ENCODE results near the gene SLC8A1.

The SLC8A1 gene

DNA sequence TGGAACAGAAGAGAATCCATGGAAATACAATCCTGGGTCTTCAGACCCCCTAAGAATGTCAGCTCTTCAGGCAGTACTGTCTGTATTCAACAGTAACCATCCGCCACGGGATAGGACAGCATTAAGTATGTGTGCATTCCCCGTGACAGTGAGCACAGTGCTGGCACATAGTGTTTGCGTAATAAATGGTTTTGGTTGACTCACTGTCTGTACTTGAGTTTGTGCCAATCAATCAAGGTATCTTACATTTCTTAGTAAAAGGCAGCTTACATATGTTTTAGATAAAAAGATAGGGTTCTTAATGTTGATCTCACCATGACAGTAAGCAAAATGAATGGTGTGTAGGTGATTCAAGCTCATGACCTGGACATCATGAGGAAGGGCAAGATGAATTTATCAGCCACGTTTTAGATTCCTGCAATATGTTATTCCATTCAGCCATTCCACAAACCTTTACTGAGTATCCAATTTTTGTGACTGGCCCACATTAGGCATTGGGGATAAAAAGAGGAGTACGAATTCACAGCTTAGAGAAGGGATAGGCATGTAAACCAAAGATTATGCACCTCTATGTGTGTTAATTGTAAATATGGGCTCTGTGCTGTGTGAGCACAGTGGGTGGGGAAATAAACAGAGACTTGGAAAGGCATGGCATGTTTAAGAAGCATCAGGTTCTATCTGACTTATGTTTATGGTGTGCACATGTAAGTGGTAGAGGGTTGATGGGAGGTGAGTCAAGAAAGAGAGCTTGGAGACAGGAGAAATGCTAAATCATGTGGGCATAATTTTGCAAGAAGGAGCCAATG, 258.8 kb downstream of the SLC8A1 start:
- no peak for DNase-seq (ENCODE audit: low read depth)

DNA sequence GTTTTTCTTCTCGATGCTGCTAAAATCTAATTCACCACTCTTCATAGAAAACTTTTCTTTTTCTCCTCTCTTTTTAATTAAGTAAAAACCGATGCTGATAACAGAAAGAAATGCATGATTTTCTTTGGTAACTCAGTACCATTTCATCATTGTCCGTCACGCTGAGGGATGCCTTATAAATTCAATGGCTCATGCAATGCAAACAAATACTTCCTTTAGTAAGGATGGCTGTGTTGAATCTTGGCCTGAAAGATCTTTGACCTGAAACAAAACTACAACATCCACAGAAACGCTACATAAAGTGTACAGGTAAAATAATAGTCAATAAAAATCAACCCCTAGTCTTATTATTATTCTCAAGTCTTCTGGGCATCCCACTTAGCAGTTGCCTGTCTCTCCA, 261.4 kb downstream of the SLC8A1 start:
- DNase-seq (ENCODE audit: low read depth), result no peak

DNA sequence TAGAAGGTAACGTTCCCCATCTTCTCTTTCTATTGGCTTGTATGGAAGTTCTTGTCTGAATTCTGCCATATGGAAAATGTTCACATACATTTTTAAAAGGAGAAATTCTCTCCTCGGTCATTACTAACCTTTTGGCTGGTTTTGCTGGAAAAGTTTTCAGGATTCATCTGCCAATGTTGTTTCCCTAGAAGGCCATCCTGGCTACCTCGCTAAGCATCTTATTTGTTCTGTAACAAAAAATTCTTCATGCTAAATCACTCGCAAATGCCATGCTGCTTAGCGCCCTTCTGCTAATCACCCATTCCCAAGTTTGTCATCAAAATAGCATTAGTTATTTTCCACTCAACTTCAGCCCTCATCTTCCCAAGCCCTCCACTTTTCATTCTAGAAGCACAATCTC, 262.0 kb downstream of the SLC8A1 start:
- no peak for DNase-seq (ENCODE audit: low read depth)

DNA sequence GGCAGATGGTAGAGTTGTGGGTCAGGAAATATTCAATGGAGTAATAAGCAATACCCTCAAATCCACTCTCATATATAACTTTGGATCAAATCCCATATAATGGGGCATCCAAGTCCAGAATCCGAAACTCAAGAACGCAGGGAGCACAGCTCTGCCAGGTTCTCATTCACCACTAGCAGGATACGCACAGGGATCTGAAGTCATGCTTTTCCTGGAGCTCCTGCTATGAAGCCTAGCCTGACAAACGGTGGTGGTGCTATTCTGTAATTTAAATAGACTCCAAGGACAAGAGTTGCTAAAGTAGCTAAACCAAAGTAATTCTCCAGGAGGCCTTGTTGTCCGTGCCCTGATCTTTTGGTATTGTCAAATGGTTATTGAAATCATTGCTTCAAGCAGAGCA, 264.8 kb downstream of the SLC8A1 start:
- no peak for DNase-seq (ENCODE audit: low read depth)

DNA sequence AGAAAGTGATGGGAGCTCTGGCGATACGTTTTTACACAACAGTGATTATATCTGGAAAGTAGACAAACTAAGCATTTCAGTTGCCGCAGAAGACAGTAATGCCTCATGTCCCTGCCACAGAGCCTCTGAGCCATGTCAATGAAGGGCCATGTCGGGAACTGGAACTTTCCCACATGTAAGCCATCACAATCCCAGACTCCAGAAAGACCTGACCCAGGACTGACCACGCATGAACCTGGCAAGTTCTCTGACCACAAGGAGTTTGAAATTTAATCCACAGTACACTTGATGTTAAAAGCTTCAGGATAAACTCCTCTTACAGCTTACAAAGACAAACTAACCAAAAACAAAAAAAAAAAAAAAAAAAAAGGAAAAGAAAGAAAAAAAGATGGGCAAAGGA, 267.3 kb downstream of the SLC8A1 start:
- no peak for DNase-seq (ENCODE audit: low read depth)

DNA sequence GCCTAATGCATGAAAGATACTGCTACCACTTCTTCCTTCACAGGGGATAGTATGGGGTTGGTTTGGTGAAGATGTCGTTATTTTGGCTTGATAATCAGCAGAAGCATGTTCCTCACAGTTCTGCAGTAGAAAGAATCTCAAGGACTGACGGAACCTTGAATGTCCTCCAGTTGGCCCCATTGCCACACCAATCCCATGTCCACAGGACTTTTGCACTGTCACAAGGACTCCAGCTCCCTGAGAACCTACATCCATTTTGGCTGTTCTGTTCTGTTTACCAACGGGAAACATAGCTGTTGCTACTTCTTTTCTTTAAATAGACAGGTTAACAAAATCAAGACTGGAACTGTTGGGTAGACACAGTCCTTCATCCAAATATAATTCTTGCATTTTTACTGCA, 270.0 kb downstream of the SLC8A1 start:
- no peak for DNase-seq (ENCODE audit: low read depth)

- no peak for DNase-seq (ENCODE audit: low read depth)
These were observed 272.1 kb downstream of the SLC8A1 start for GRCh38 chr2:40179801-40180200.

- no peak for DNase-seq (ENCODE audit: low read depth)
These were observed 272.9 kb downstream of the SLC8A1 start for GRCh38 chr2:40178971-40179370.

- DNase-seq (ENCODE audit: low read depth), result no peak
These were observed 273.6 kb downstream of the SLC8A1 start for GRCh38 chr2:40178171-40178778.

DNA sequence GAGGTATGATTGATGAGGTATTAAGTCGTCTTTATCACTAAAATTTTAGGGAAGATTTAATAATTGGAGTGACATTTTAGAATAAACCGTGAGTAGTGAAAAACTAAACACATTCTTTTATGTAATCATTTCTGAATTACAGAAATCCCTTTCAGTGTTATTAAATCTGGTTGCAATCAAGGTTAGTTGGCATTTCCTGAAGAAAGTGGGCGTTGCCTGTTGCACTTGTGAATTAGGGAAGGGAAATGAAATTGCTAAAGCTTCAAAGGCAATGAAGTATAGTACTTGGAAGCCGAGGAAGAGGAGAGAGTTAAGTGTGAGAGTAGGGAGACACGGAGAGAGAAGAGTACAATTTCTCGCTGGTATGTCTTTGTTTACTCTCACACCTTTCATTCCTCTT, 274.5 kb downstream of the SLC8A1 start:
- no peak for DNase-seq (ENCODE audit: low read depth)

- DNase-seq (ENCODE audit: low read depth), result no peak
These were observed 278.6 kb downstream of the SLC8A1 start for GRCh38 chr2:40173276-40173675.

DNA sequence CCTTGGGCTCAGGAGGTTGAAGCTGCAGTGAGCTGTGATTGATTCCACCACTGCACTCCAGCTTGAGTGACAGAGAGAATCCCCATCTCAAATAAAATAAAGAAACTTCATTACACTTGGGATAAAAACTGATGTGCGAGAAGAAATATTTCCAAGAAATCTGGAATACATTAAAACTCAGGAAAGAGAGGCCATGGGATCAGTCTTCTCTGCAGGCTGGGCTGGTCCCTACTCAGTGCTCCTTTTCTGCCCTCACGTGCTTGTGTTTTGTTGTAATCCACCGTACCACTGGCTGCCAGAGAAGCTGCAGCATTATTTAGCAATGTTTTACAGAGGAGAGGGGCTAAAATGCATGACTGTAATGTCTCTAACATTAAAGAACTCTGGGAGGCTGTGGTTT, 282.0 kb downstream of the SLC8A1 start:
- no peak for DNase-seq (ENCODE audit: low read depth)

GRCh38 chr2:40169430-40169829, 282.5 kb downstream of the SLC8A1 start:
- no peak for DNase-seq (ENCODE audit: low read depth)

- DNase-seq (ENCODE audit: low read depth), result no peak
These were observed 283.3 kb downstream of the SLC8A1 start for GRCh38 chr2:40168546-40168945.

DNA sequence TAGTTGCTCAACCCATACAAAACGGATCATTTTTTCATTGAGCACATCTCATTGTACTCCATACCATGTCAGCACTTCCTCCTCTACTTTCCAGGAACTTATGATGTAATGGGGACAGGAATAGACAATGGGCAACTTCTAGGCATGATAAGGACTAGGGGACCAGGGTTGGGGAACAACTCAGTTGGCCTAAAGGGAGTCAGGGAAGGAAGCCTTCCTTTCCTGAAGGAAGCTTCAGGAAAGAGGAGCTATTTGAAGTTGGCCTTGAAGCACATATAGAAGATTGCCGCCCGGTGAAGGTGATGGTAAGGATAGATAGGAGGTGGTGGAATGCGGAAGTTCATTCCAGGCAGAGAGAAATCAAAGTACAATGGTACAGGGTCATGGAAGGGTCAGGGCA, 283.9 kb downstream of the SLC8A1 start:
- DNase-seq (ENCODE audit: low read depth), result no peak

- no peak for DNase-seq (ENCODE audit: low read depth)
These were observed 285.9 kb downstream of the SLC8A1 start for GRCh38 chr2:40166006-40166405.

- DNase-seq (ENCODE audit: low read depth), result no peak
These were observed 286.4 kb downstream of the SLC8A1 start for GRCh38 chr2:40165509-40165844.

- DNase-seq (ENCODE audit: low read depth), result no peak
These were observed 287.0 kb downstream of the SLC8A1 start for GRCh38 chr2:40164736-40165508.

DNA sequence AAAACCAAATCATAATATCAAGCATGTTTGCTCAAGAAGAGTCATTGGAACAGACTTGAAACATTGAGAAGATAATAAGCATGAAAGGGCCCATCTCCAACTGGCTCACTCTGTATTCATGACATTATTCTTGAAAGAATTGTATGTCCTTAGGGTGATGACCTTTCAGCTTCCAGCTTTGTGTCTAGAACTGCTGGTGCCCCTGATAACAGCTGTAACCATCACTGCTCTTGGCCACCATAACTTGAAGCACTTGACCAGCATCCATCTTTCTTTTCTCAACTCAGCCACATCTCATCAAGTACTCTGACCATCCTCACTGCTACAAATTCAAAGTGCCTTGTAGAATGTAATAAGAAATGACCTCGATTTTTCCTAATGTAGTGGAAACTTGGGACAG, 289.9 kb downstream of the SLC8A1 start:
- DNase-seq (ENCODE audit: low read depth), result no peak

- DNase-seq (ENCODE audit: low read depth), result no peak
These were observed 291.1 kb downstream of the SLC8A1 start for GRCh38 chr2:40160751-40161218.

GRCh38 chr2:40159333-40159732, 292.6 kb downstream of the SLC8A1 start:
- DNase-seq (ENCODE audit: low read depth), result no peak

DNA sequence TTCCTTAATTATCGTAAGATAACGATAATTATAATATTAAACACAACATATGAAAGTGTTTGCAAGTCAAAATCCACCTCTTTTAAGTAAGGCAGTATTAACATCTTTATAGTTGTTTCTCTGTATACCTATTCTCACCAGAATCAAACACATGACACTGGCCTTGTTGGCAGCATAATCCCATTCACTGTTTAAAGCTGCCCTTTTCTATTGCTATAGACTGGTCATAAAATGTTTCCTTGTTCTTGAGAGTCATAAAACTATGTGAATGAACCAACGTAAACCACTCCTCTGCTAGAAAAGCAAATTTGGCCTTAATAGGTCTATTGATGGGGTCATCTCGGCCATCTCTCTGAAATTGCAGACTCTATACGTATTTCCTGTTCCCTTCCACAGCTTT, 293.1 kb downstream of the SLC8A1 start:
- no peak for DNase-seq (ENCODE audit: low read depth)

GRCh38 chr2:40155728-40156127, 296.2 kb downstream of the SLC8A1 start:
- no peak for DNase-seq (ENCODE audit: low read depth)
